ENCODE data around the gene PADI1.
A peak's percentile ranks its signal among the peaks of the same experiment; 100 is the strongest.

PADI1 gene

GRCh38 chr1:17181781-17182464, 23.0 kb upstream of the PADI1 start:
- DNase-seq (ENCODE audit: low read depth): no peak

- DNase-seq (ENCODE audit: low read depth): no peak
Observed at GRCh38 chr1:17183388-17184160, 21.4 kb upstream of the PADI1 start.

DNA sequence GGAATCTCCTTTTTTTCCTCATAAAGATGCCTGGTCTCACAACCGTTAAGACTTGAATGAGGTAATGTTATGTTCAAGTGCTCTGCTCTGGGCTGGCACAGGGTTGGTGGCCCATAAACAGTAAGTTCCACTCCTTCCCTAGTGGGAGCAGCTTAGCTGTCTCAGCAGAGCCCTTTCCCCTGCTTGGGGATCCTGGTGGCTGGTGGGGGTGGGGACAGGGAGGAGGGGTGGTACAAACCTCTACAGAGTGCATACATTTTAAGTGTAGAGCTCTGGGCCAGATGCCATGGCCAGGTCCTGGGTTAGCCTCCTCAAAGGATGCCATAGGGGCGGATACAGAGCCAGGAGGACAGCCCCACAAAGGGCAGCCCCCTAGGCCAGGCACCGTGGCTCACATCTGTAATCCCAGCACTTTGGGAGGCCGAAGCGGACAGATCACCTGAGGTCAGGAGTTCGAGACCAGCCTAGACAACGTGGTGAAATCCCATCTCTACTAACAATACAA, 20.7 kb upstream of the PADI1 start:
- DNase-seq (ENCODE audit: low read depth): no peak

- no peak for DNase-seq (ENCODE audit: low read depth)
Observed at GRCh38 chr1:17184822-17185484, 20.0 kb upstream of the PADI1 start.

GRCh38 chr1:17185485-17185860, 19.5 kb upstream of the PADI1 start:
- no peak for DNase-seq (ENCODE audit: low read depth)

- no peak for DNase-seq (ENCODE audit: low read depth)
Observed at GRCh38 chr1:17186216-17186909, 18.6 kb upstream of the PADI1 start.

DNA sequence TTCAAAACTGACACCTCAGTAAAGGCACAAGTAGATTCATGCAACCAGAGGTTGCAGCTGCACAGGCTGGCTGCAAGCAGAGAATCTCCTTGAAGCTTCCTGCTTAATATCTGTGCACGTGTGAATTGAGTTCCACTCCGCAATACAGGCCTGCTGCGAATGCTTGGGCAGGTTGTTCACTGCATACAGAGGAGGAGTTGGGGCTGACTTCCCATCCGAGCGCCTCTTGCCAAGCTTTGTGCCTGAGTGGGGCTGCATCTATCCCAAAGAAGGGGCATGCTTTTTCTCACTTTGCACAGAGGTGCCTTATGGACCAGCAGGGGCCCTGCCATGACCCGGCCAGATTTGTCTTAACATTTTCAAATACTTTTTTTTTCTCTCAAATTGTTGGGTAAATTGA, 17.9 kb upstream of the PADI1 start:
- no peak for DNase-seq (ENCODE audit: low read depth)

GRCh38 chr1:17188217-17188616, 16.7 kb upstream of the PADI1 start:
- DNase-seq (ENCODE audit: low read depth): no peak

- no peak for DNase-seq (ENCODE audit: low read depth)
Observed at GRCh38 chr1:17188889-17189631, 15.9 kb upstream of the PADI1 start.

DNA sequence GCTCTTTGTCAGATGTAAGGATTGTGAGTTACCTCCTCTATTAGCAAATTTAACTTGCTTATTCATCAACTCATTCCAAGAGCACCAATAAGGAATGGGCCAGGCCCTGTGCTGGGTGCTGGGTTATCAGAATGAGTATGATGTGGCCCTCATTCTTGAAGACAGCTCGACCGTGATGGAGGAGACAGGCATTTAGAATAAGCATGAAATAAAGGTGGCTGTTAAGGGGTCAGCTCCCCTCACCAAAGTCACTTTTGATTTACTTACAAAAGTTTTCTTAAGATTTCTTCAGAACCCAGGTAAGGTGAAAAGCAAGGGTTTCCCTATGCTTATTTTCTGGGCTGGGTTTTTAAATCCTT, 15.3 kb upstream of the PADI1 start:
- DNase-seq (ENCODE audit: low read depth): no peak

- DNase-seq (ENCODE audit: low read depth): peak; percentile 53
Observed at GRCh38 chr1:17190010-17190995, 14.6 kb upstream of the PADI1 start.

- DNase-seq (ENCODE audit: low read depth): no peak
Observed at GRCh38 chr1:17191990-17192242, 13.0 kb upstream of the PADI1 start.

GRCh38 chr1:17192394-17193221, 12.3 kb upstream of the PADI1 start:
- no peak for DNase-seq (ENCODE audit: low read depth)

DNA sequence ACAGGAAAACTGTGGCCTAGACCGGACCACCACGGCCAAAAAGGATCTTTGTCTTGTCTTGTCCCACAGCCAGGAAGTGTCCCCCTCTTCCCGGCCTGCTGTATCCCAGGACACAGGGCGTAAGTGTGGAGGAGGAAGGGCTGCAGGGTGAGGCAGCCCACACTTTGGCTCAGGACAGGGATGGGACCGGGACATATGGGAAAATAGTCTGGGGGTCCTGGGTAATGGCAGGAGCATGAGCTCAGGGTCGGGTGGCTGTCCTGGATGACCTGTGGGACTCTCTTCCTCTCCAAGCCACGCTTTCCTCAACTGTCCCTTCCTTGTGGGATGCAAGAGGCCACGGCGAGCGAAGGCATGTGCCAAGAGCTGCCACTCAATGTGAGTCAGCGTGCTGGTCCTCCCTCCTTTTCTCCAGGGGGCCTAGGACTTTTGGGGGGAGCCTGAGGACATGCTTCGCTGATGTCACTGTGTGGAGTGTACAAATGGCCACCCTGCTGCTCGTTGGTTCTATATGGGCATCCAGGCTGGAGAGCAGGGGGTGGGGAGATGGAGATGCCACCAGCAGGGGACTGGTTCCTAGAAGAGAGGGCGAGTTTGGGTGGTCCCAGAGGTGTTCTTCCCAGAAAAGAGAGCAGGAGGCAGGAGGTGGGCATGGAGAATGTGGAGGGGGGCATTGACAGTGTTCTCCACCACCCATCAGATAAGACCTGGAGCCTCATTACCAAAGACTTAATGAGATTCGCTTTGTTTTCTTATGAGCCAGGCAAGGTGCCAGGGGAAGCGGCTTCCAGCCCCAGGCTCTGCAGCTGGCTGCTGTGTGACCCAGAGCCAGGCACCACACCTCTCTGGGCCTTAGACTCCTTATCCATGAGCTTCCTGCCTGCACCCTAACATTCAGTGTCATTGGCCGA, 11.5 kb upstream of the PADI1 start:
- no peak for DNase-seq (ENCODE audit: low read depth)

GRCh38 chr1:17194133-17194475, 10.8 kb upstream of the PADI1 start:
- no peak for DNase-seq (ENCODE audit: low read depth)

DNA sequence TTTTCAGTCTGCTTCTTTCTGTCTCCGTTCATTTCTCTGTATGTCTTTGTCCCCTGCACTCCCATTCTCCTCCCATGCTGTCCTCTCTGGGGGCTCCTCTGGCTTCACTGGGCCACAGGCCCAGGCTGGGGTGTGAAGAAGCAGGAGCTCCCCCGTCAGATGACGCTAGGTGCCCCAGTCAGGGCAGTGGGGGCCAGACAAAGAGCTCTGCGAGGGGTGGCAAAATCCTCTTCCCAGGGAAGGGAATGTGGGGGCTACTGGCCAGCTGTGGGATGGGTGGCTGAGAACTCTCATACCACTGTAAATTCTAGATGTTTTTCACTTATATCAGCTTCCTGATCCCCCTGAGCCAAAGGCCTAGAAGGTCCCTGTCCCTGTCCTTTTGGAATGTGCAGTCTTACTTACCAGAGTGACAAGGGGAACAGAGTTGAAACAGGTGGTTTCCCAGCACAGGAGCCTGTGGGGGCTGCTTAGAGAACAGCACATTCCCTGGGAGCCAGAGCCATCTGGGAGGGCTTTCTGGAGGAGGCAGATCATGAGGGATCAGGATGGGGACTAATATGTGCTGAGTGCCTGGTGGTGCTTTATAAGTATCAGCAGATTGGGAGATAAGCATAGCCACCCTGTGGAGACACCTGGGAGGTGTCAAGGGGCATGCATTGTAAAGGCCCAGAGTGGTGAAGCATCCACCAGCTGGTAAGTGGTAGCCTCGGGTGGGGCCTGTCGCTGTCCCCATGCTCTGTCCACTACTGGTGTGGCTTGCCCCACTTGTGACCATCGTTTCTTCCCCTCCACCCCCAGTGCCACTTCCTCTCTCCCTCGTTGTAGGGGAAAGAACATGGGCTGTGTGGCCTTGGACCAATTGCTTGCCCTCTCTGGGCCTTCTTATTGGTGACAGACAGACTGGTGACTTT, 10.1 kb upstream of the PADI1 start:
- DNase-seq (ENCODE audit: low read depth): no peak

- DNase-seq (ENCODE audit: low read depth): no peak
Observed at GRCh38 chr1:17195731-17196130, 9.2 kb upstream of the PADI1 start.

Data from fibroblast of the conjunctiva (primary cell).